Mesothelial cell of epicardium (in vitro differentiated cells): ENCODE results near the gene PARVG. TPM values are rescaled to one million over a fixed set of nuclear protein-coding genes. Genes with fewer than 3 reads are reported as not detected.

ENCODE experiments used
- DNase-seq, 2 experiments: peaks; one replicate each; pipeline ENCODE4 v3.0.0; 2021; ENCODE audit warnings: low spot score in 2 of 2; ENCODE audit not compliant: unreplicated experiment in 2 of 2
- H3K27ac Mint-ChIP-seq: 2 replicates; pipeline ENCODE4 v1.8.0; 2021; ENCODE audit warnings: mixed read lengths
- H3K27me3 Mint-ChIP-seq: 2 replicates; pipeline ENCODE4 v1.8.0; 2021; ENCODE audit warnings: low read depth, mixed read lengths
- H3K36me3 Mint-ChIP-seq: 2 replicates; pipeline ENCODE4 v1.8.0; 2021; ENCODE audit warnings: mixed read lengths
- H3K4me1 Mint-ChIP-seq: 2 replicates; pipeline ENCODE4 v1.8.0; 2021; ENCODE audit warnings: mixed read lengths
- H3K4me3 Mint-ChIP-seq: 2 replicates; pipeline ENCODE4 v1.8.0; 2021; ENCODE audit warnings: mild to moderate bottlenecking, moderate library complexity, mixed read lengths
- H3K9me3 Mint-ChIP-seq: 2 replicates; pipeline ENCODE4 v1.8.0; 2021; ENCODE audit warnings: mixed read lengths
- total RNA-seq: library from RNA; stranded (reverse); gene quantifications from 3 replicates; pipeline ENCODE4 v1.2.1, GENCODE V29; 2021
- TF ChIP-seq, protein P1 (sequence below): fragments of 200-600 bp; sonication (generic); IDR thresholded peaks from one replicate; pipeline ENCODE4 v1.5.0; 2021; ENCODE audit warnings: antibody characterized with exemption; ENCODE audit not compliant: unreplicated experiment

PARVG gene
- total RNA-seq, 1 donor from 2014 or later, result 1.0 TPM

DNA sequence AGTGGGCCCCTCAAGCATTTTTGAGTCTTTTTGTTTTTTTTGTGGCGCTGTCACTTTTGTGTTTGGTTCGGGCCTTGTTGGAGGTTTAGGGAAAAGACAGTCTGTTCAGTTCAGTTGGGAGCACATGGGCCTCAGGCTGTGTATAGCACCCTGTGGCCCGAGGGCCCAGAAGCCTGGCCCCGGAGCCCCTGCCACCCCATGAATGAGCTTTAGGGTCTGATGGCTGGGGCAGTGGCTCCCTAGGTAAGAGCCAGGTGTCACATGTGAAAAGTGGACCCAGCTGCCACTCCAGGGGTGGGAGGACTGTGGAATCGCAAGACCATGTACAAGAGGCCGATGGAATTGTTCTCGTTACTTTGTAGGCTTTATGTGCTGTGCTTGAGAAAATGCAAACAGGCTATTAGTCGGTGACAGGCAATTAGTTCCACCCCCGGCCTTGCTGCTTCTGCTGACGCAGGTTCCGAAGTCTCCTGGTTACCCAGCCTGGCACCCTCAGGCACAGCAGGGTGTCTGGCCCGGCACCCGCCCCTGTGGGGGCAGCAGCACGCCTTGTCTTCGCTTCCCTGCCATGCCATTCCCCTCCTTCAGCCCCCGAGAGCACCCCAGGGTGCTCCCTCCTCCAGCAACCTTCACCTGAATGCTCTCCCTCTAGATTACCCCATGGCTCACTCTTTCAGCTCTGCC lies 38.2 kb upstream of the PARVG start:
- Mint-ChIP-seq H3K36me3 (peaks cover 5% of the 10 kb centered on the region), H3K4me1 (peaks cover 12% of the 10 kb centered on the region), H3K4me3 (no peak overlapping the region), H3K9me3 (peaks cover 4% of the 10 kb centered on the region), H3K27me3 (peaks cover 21% of the 10 kb centered on the region), H3K27ac (no peak overlapping the region)
- DNase-seq, result no peak
- TF ChIP-seq, protein P1, sequence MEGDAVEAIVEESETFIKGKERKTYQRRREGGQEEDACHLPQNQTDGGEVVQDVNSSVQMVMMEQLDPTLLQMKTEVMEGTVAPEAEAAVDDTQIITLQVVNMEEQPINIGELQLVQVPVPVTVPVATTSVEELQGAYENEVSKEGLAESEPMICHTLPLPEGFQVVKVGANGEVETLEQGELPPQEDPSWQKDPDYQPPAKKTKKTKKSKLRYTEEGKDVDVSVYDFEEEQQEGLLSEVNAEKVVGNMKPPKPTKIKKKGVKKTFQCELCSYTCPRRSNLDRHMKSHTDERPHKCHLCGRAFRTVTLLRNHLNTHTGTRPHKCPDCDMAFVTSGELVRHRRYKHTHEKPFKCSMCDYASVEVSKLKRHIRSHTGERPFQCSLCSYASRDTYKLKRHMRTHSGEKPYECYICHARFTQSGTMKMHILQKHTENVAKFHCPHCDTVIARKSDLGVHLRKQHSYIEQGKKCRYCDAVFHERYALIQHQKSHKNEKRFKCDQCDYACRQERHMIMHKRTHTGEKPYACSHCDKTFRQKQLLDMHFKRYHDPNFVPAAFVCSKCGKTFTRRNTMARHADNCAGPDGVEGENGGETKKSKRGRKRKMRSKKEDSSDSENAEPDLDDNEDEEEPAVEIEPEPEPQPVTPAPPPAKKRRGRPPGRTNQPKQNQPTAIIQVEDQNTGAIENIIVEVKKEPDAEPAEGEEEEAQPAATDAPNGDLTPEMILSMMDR, result no peak

DNA sequence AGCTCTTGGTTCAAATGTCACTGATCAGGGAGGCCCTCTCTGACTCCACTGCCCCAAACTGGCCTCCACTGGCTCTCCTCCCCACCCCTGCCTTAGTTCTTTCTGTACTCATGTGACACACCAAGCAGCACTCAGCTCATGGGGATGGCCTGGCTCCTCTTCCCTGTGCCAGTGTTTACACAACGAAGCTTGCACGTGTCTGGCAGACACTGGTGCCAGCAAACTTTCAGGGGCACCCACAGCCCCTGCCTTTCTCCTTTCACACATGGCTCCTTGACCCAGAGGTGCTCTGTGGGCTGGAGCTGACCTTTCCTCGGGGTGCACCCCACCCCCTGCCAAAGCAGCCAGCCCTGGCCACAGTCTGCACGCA lies 37.6 kb upstream of the PARVG start:
- DNase-seq, result no peak
- TF ChIP-seq, protein P1, result no peak
- peaks cover under 1% of the 10 kb centered on the region for H3K36me3 Mint-ChIP-seq
- H3K4me1 Mint-ChIP-seq, result peaks cover 17% of the 10 kb centered on the region
- H3K27me3 Mint-ChIP-seq, result peaks cover 27% of the 10 kb centered on the region
- no peak overlapping the region for H3K27ac Mint-ChIP-seq
- H3K9me3 Mint-ChIP-seq, result no peaks in the 10 kb centered on the region
- no peak overlapping the region for H3K4me3 Mint-ChIP-seq

DNA sequence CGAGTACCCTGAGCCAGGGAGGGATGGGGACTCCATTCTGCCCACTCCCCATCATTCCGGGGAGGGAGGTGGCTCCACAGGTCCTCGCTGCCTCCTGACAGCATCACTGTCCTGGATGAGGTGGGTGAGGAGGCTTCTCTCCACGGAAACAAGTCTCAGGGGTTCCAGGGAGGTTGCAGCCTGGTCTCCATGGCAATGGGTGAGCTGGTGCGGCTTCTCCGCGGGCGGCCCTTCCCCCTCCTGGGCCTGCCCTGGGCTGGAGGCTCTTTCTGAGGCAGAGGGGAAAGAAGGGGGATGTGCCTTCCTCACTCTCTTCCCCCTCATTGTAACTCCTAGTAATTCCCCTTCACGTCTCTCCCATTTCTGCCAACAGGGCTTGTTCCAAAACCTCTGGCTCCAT lies 37.1 kb upstream of the PARVG start:
- peaks cover 32% of the 10 kb centered on the region for H3K27me3 Mint-ChIP-seq
- no peak for DNase-seq
- H3K4me1 Mint-ChIP-seq, result peaks cover 21% of the 10 kb centered on the region
- H3K4me3 Mint-ChIP-seq, result no peak overlapping the region
- no peaks in the 10 kb centered on the region for H3K36me3 Mint-ChIP-seq
- no peak overlapping the region for H3K27ac Mint-ChIP-seq
- no peaks in the 10 kb centered on the region for H3K9me3 Mint-ChIP-seq
- TF ChIP-seq, protein P1, result no peak

DNA sequence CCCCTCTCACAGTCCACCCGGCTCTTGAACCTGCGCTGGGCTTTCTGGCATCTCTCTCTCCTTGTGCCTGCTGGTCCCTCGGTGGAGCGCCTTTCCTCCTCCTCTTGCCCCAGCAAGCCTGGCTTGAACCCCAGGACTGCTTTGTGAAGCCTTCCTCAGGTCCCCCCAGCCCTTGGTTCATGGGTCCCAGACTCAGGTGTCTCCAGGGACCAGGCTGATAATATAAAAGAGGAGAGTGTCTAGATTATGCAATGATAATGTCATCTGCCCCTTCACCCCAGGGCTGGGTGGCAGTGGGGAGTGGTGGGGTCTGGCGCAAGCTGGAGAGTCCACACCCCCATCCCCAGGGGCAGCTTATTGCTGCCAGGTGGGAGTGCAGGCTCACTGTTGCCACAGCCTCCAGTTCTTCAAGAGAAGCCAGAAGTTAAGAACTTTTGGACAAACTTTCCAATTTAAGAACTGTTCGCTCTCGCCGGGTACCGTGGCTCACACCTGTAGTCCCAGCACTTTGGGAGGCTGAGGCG lies 36.6 kb upstream of the PARVG start:
- Mint-ChIP-seq H3K36me3 (no peaks in the 10 kb centered on the region), H3K27me3 (peaks cover 37% of the 10 kb centered on the region), H3K27ac (no peak overlapping the region), H3K9me3 (no peaks in the 10 kb centered on the region), H3K4me1 (peaks cover 23% of the 10 kb centered on the region), H3K4me3 (no peak overlapping the region)
- TF ChIP-seq, protein P1, result no peak
- DNase-seq, result no peak

DNA sequence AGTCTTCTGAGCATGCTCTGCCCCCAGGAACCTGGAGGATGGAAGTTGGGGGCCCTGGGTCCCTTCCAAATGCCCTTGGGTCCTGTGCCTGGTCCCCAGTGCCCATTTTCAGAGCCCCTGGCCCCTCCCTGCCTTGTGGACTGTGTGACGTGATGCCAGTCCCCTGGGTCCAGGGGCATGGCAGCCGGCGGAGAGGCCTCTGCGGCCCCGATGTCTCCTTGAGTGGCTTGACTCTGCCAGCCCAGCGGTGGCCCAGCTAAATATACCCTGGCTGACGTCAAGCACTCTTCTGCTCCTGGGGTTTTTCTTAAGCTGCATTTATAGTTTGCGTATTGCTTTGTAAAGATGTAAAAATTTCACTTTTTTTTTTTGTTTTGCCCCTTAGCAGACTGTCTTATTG lies 35.2 kb upstream of the PARVG start:
- Mint-ChIP-seq H3K9me3 (no peaks in the 10 kb centered on the region), H3K27ac (no peak overlapping the region), H3K27me3 (peaks cover 43% of the 10 kb centered on the region), H3K4me3 (no peak overlapping the region), H3K36me3 (no peaks in the 10 kb centered on the region), H3K4me1 (peaks cover 23% of the 10 kb centered on the region)
- no peak for DNase-seq
- TF ChIP-seq, protein P1, result no peak
